ENCODE data around the gene SPATA13.

Gene SPATA13

DNA sequence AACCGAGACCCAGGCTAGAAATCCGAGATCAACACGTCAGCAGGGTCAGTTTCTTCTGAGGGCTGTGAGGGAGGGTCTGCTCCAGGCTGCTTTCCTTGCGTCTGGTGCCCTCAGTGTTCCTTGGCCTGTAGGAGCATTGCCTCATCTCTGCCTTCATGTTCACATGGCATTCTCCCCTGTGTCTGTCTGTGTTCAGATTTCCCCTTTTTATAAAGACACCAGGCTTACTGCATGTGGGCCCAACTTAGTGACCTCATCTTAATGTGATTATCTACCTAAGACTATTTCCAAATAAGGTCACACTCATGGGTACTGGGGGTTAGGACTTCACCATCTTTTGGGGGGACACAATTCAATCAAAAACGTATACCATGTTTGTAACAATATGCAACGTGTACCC, 91.6 kb downstream of the SPATA13 start:
- no peak for DNase-seq (ENCODE audit: low spot score)

DNA sequence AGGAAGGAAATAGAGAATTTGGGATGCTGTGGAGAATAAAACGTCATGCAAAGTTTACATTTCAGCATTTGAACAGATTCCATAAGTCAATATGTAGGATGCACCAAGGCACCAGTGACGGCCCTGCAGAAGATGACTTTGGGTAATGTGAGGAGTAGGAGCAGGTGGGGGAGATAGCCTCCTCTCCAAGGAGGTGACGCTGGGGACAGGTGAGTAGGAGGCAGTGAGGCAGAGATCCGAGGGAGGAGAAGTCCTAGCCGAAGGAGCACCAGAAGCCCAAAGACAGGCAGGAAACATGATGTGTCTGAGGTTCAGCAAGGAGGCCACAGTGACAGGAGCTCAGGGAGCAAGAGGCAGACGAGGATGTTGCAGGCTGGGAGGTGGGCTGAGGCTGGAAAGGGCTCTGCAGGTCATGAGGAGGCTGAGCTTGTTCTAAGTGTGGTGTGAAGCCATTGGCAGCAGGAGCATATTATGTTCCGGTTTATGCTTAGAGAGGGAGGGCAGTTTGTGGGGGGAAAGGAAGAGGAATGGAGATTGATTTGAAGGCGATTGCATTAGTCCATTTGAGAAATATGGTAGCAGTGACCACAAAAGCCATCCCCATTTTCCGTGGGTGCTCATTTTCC, 93.1 kb downstream of the SPATA13 start:
- DNase-seq (ENCODE audit: low spot score): no peak

GRCh38 chr13:24254146-24254841, 93.8 kb downstream of the SPATA13 start:
- DNase-seq (ENCODE audit: low spot score): no peak

- DNase-seq (ENCODE audit: low spot score): no peak
Observed at GRCh38 chr13:24257497-24257896, 97.0 kb downstream of the SPATA13 start.

GRCh38 chr13:24261566-24261965, 101.0 kb downstream of the SPATA13 start:
- no peak for DNase-seq (ENCODE audit: low spot score)

DNA sequence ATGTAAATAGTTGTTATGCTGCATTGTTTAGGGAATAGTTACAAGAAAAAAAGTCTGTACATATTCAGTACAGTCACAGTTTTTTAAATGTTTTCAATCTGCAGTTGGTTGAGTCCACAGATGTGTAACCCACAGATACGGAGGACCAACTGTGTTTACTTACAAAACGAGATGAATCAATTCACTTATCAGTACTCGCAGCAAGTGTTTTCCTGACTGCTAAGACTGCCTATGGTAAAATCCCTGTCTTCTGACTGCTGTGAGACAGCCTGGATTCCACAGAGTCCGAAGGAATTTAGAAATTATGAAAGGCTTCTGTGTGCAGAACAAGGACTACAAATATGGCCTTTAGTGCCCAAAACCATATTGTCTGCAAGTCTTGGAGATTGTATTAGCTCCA, 103.1 kb downstream of the SPATA13 start:
- DNase-seq (ENCODE audit: low spot score): no peak

DNA sequence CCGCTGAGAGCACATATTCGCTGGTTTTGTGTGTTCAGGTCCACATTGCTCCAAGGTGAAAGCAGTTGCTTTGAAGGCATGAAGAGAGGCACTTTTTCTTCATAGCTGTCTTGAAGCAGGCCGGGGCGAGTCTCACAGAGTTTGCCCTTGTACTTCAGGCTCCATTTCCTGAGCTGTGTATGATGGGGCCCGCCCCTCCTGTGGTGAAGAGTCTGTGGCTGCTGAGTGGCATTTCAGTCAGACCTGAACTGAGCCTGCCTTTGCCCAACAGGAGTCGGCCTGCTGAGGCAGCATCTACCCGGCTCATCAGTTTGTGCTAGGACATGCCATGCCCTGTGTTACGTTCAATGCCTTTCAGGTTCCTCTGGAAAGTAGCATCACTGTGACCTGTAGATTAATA, 104.5 kb downstream of the SPATA13 start:
- DNase-seq (ENCODE audit: low spot score): no peak

DNA sequence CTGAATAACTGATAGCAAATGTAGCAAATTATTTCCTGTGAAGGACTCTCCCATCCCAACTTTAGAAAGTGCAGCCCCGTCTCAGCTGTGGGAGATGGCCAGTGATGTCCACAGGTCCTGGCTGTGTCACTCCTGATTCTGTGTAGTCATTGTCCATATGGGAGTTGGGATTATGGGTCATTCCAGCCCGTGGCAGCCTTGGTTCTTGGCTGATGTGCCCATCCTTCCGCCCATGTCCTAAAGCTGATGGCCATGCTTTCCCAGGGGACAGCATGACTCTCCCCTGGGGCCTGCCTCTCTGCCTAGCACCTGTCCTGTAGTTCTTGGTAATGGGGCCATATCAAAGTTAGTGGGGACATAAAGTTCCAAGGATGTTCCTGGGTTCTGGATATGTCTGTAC, 104.9 kb downstream of the SPATA13 start:
- no peak for DNase-seq (ENCODE audit: low spot score)

DNA sequence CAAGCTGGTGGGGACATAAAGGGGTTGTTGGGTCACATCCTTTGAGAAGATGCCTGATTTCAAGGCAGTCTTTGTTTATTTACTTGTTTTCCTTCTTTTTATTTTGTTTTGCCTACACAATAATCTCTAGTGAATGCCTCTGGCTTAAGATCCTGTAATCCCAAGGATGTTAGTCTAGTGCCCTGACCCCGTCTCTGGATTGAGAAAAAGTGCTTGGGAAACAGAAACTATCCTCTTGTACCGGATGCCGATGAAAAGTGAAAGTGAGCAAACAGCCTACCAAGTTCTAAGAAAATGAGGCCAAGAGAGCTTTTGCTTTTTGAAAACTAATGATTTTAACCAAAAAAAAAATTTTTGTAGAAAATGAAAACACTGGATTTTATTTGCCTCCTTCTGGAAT, 106.8 kb downstream of the SPATA13 start:
- no peak for DNase-seq (ENCODE audit: low spot score)

GRCh38 chr13:24267801-24268200, 107.3 kb downstream of the SPATA13 start:
- DNase-seq (ENCODE audit: low spot score): no peak

- DNase-seq (ENCODE audit: low spot score): no peak
Observed at GRCh38 chr13:24269821-24270220, 109.3 kb downstream of the SPATA13 start.

DNA sequence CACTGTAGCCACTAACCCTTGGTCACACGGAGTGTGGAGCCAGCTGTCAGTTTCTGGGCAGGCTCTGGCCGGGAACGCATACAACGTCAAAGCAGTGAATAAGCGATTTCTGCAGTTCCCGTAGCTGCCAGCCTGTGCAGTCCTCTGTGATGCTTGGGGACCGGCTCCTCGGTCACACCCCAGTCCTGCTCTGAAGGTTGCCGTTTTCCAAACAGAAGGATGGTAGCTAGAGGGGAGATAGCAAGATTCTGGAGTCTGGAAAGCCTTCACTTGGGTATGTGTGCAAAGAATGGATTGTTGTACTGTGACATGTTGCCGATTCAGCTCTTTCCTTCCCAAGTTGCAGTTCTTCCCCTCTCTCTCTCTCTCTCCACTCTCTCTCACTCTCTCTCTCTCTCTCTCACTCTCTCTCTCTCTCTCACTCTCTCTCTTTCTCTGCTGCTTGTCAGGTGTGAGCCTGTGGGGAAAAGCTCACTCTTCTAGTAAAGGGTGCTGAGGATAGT, 110.2 kb downstream of the SPATA13 start:
- DNase-seq (ENCODE audit: low spot score): peak; percentile 61

DNA sequence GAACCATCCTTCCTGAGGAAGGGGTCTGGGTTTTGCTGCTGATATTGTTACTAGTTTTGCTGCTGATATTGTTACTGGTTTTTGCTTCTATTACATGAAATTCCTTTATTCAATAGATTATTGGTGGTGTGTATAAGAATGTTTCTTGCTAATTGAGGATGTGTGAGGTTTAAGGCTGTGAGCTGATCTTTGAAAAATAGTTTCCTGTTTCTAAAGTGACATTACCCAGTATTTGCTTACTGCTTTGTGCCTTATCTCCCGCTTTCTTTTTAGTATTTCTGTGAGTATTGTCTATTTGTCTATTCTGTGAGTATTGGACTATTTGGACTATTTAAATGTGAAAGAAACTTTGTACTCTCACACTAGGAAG, 110.7 kb downstream of the SPATA13 start:
- no peak for DNase-seq (ENCODE audit: low spot score)

DNA sequence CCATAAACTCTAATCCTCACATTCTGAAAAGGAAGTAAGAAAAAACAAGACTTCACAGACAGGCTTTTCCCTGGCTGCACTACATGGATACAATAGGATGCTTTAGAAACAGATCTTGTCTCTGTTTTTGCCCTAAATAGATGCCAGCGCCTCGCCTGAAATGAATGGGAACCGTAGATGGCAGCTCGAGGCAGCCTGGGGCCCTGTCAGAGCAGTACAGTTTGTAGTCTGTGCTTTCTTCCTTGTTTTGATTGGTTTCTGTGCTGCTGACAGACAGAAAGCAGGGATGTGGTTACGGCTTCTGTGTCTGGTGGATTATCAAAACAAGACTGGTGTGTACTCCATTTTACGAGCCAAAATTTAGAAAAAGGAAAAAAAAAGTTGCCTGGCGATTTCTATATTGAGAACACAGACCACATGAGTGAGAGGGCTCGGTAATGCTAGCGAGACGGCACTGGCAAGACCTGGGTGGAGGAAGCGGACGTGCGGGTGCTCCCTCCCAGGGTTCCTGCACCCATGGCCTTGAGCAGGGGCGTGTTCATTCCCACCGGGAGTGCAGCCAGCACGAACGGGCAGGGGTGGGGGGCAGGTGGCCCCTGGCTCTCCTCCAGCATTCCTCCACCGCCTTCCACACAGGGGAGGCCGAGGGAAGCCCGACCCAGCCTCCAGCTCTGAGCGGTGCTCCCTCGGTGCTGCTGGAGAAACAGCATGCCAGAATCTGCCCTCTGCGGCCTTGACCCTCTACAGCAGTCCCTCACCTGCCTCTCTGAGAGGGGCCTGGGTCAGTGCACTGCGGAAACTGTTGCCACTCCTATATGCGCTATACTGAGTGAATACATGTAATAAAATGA, 111.3 kb downstream of the SPATA13 start:
- peak; percentile 37 for DNase-seq (ENCODE audit: low spot score)

DNA sequence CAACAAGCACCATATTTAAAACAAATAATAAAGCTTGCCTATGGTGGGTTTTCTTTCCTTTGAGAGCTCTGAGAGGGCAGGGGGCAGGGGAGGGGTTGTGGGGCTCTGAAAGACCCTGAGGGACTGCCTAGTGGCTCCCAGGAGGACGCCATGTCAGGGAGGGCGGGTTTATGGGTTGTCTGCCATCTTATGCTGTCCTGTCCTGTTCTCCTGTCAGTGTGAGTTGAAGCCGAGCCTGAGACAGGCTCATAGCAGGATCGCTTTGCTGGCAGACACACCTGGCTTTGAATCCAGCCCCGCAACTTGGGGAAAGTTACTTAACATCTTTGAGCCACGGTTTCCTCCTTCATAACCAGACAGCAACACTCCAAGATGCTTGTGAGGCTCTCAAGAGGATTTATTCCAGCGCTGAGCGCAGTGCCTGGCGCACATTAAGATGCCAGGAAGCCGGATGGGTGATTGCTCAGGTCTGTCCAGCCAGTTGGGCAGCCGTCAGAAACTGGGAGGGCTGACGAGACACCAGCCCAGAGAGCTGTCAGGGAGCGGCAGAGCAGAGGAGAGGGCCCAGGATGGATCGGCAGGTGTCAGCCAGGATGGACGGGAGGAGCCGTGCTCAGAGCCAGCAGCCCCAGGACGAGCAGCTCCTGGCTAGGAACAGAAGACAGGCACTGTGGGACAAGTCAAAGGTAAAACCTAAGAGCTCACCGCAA, 112.1 kb downstream of the SPATA13 start:
- DNase-seq (ENCODE audit: low spot score): no peak

DNA sequence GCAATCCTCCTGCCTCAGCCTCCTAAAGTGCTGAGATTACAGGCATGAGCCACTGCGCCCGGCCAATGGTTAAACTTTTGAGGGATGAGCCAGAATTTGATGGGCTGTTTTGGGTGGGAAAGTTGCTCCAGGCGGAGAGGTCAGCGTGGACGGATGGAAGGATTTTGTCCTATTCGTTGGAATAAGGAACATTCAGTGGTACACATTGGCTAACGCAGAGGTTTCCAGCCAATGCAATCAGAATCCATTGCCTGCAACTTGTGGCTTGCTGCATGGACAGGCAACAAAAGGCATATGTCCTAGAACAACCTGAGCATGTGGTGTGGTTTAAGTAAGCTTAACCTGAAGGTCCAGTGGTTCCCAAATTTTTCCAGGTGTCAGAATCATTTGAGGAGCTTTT, 113.4 kb downstream of the SPATA13 start:
- DNase-seq (ENCODE audit: low spot score): no peak

- DNase-seq (ENCODE audit: low spot score): peak; percentile 69
Observed at GRCh38 chr13:24274452-24275021, 114.0 kb downstream of the SPATA13 start.

- DNase-seq (ENCODE audit: low spot score): no peak
Observed at GRCh38 chr13:24275041-24275440, 114.5 kb downstream of the SPATA13 start.

DNA sequence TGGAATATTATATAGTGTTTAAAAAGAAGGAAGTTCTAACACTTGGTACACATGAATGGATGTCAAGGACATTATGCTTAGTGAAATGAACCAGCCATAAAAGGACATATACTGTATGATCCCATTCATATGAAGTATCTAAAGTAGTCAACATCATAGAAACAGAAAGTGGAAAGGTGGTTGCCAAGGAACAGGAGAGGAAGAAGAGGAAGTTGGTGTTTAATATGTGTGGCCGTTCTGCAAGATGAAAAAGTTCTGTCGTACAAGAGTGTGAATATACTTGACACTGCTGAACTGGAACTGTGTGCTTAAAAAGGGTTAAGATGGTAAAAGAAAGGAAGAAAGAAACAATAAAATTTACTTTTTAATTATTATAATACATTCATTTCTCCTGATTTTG, 115.8 kb downstream of the SPATA13 start:
- peak; percentile 52 for DNase-seq (ENCODE audit: low spot score)

DNA sequence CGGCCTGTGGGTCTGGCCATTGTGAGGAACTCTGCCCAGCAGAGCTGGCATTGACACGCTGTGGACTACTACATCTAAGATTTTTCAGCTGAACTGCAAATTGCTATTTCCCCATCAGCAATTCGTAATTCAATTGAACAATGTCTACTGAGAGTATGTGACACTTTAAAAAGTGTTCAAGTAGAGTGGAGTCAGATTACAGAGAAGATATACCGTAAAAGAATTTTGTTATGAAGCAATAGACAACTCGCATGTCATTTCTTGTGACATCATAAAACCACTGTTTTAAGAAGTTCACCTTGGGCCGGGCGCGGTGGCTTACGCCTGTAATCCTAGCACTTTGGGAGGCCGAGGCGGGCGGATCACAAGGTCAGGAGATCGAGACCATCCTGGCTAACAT, 116.3 kb downstream of the SPATA13 start:
- DNase-seq (ENCODE audit: low spot score): no peak

DNA sequence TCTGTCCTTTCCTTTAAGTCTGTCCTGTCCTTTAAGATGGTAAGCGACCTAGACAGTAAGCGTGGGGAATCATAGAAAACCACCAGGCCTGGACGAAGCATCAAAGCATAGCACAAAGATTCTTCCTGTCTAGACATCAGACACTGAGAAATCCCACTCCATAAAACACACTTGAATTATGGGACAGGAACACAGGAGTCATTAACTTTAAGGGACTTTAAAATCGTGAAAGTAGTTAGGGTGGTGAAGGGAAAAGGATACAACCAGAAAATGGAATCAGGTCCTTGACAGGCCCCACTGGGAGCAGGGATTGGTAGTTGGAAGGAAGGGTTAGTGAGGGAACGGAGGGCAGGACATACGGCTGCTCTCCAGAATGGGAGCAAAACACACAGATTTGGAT, 117.2 kb downstream of the SPATA13 start:
- no peak for DNase-seq (ENCODE audit: low spot score)
